IMR-90 (cell line): ENCODE data around the gene GRID1. TPM values are rescaled to one million over a fixed set of nuclear protein-coding genes. Genes with fewer than 3 reads are reported as not detected.

Source experiments
- ATAC-seq: fragments of 200-7000 bp; cut with Tn5 transposase; 2 replicates; pipeline ENCODE4 v1.9.1; 2020; ENCODE audit warnings: low read depth, mild to moderate bottlenecking, moderate library complexity
- BruUV-seq: library from RNA; stranded (reverse); fragments of 400-500 nt; replicated peaks from 2 replicates; lab custom pipeline; 2021; lab: Mats Ljungman, UMichigan
- CTCF ChIA-PET: fragments of 300-600 bp; formaldehyde crosslinking; extraction: SDS; loops from one replicate; lab custom pipeline; 2021; ENCODE audit warnings: antibody characterized with exemption; lab: Yijun Ruan, JAX
- POLR2A ChIA-PET: fragments of 300-600 bp; sonication (Branson Sonifier 250); formaldehyde crosslinking; loops from one replicate; lab custom pipeline; 2022; ENCODE audit warnings: antibody characterized with exemption; ENCODE audit not compliant: unreplicated experiment; lab: Charles Lee
- DNase-seq: peaks from one replicate; pipeline ENCODE4 v3.0.0; 2013
- H2AFZ ChIP-seq: replicated peaks from 2 replicates; pipeline ENCODE3; 2013; ENCODE audit warnings: low read length, mild to moderate bottlenecking; ENCODE audit not compliant: poor library complexity
- H2AK5ac ChIP-seq: 2 replicates; pipeline ENCODE4 v1.6.1; 2013; ENCODE audit warnings: low read depth, low read length, inconsistent platforms
- H2AK9ac ChIP-seq: replicated peaks from 2 replicates; pipeline ENCODE3; 2013; ENCODE audit warnings: mild to moderate bottlenecking, low read depth, low read length, moderate library complexity; ENCODE audit not compliant: poor library complexity
- H2BK120ac ChIP-seq: 2 replicates; pipeline ENCODE4 v1.6.1; 2013; ENCODE audit warnings: low read depth, low read length, inconsistent platforms
- H2BK15ac ChIP-seq: 3 replicates; pipeline ENCODE4 v1.6.1; 2013; ENCODE audit warnings: low read depth, low read length, inconsistent platforms
- H2BK20ac ChIP-seq: 2 replicates; pipeline ENCODE4 v1.6.1; 2013; ENCODE audit warnings: low read depth, mild to moderate bottlenecking, inconsistent platforms, low read length, moderate library complexity
- H2BK5ac ChIP-seq: 2 replicates; pipeline ENCODE4 v1.6.1; 2013; ENCODE audit warnings: mild to moderate bottlenecking, low read depth, low read length, inconsistent platforms; ENCODE audit not compliant: poor library complexity, severe bottlenecking
- H3K14ac ChIP-seq: replicated peaks from 2 replicates; pipeline ENCODE4 v1.6.1; 2013; ENCODE audit warnings: low read depth, low read length, inconsistent platforms
- H3K18ac ChIP-seq: 2 replicates; pipeline ENCODE4 v1.6.1; 2013; ENCODE audit warnings: low read depth, low read length, control low read depth
- H3K23ac ChIP-seq: 2 replicates; pipeline ENCODE4 v1.6.1; 2013; ENCODE audit warnings: low read depth, low read length, inconsistent platforms
- H3K27ac ChIP-seq: 2 replicates; pipeline ENCODE4 v1.5.1; 2013; ENCODE audit warnings: mild to moderate bottlenecking, control low read depth, low read length; ENCODE audit not compliant: insufficient read depth
- H3K27me3 ChIP-seq: 2 replicates; pipeline ENCODE4 v1.6.1; 2013; ENCODE audit warnings: low read length; ENCODE audit not compliant: control insufficient read depth, insufficient read depth
- H3K36me3 ChIP-seq: 2 replicates; pipeline ENCODE4 v1.6.1; 2013; ENCODE audit warnings: low read length, mixed read lengths; ENCODE audit not compliant: control insufficient read depth, insufficient read depth
- H3K4ac ChIP-seq: 2 replicates; pipeline ENCODE4 v1.6.1; 2013; ENCODE audit warnings: low read depth, low read length, inconsistent platforms
- H3K4me1 ChIP-seq: 2 replicates; pipeline ENCODE4 v1.6.1; 2013; ENCODE audit warnings: low read length, mixed read lengths; ENCODE audit not compliant: control insufficient read depth, insufficient read depth
- H3K4me2 ChIP-seq: 2 replicates; pipeline ENCODE4 v1.6.1; 2013; ENCODE audit warnings: low read depth, mild to moderate bottlenecking, control low read depth, low read length, moderate library complexity
- H3K4me3 ChIP-seq: 2 replicates; pipeline ENCODE4 v1.5.1; 2013; ENCODE audit warnings: low read depth, mild to moderate bottlenecking, control low read depth, low read length, moderate library complexity; ENCODE audit not compliant: insufficient read depth
- H3K56ac ChIP-seq: 2 replicates; pipeline ENCODE4 v1.6.1; 2013; ENCODE audit warnings: low read length, inconsistent platforms; ENCODE audit not compliant: insufficient read depth; ENCODE audit errors: extremely low read depth
- H3K79me1 ChIP-seq, 2 experiments: 2 replicates each; pipeline ENCODE4 v1.6.1; 2013; ENCODE audit warnings: low read length in 2 of 2, inconsistent platforms in 1 of 2, low read depth in 1 of 2
- H3K9ac ChIP-seq: 2 replicates; pipeline ENCODE4 v1.6.1; 2013; ENCODE audit warnings: low read depth, low read length, control low read depth
- H3K9me1 ChIP-seq: 2 replicates; pipeline ENCODE4 v1.6.1; 2013; ENCODE audit warnings: low read length, inconsistent platforms; ENCODE audit not compliant: insufficient read depth
- H3K9me3 ChIP-seq: 2 replicates; pipeline ENCODE4 v1.6.1; 2013; ENCODE audit warnings: low read length; ENCODE audit not compliant: control insufficient read depth, insufficient read depth
- H4K20me1 ChIP-seq: 2 replicates; pipeline ENCODE4 v1.6.1; 2013; ENCODE audit warnings: low read length, inconsistent platforms; ENCODE audit not compliant: insufficient read depth
- H4K5ac ChIP-seq: 2 replicates; pipeline ENCODE4 v1.6.1; 2013; ENCODE audit warnings: mild to moderate bottlenecking, low read depth, low read length, control low read depth
- H4K8ac ChIP-seq, 2 experiments: 2 replicates each; pipeline ENCODE4 v1.6.1; 2013; ENCODE audit warnings: low read depth in 2 of 2, low read length in 2 of 2, control low read depth in 1 of 2, inconsistent platforms in 1 of 2
- H4K91ac ChIP-seq: 2 replicates; pipeline ENCODE4 v1.6.1; 2013; ENCODE audit warnings: low read depth, low read length, inconsistent platforms; ENCODE audit not compliant: insufficient read depth
- CEBPB ChIP-seq: IDR thresholded peaks from 2 replicates; pipeline ENCODE4 v1.6.1; 2012; ENCODE audit warnings: low read depth, low read length, improper control_type of control experiment
- MXI1 ChIP-seq: IDR thresholded peaks from 2 replicates; pipeline ENCODE4 v1.6.1; 2012; ENCODE audit warnings: low read depth, mild to moderate bottlenecking, low read length, moderate library complexity, borderline replicate concordance
- NFE2L2 ChIP-seq: fragments of 150-350 bp; IDR thresholded peaks from 2 replicates; pipeline ENCODE4 v1.6.1; 2016; ENCODE audit warnings: low read depth, mild to moderate bottlenecking, low read length
- RFX5 ChIP-seq: IDR thresholded peaks from 2 replicates; pipeline ENCODE4 v1.8.0; 2012; ENCODE audit warnings: low read depth, mild to moderate bottlenecking, low read length, moderate library complexity
- SMC3 ChIP-seq: fragments of 150-350 bp; IDR thresholded peaks from 2 replicates; pipeline ENCODE4 v1.6.1; 2016; ENCODE audit warnings: low read depth, mild to moderate bottlenecking, antibody characterized with exemption, low read length, moderate library complexity
- USF2 ChIP-seq: fragments of 150-350 bp; IDR thresholded peaks from 2 replicates; pipeline ENCODE4 v1.6.1; 2017; ENCODE audit warnings: mild to moderate bottlenecking, antibody characterized with exemption, low read length, low read depth
- WGBS, 2 experiments: methylation state at CpG; one replicate each; pipeline versions ENCODE4 v1.1.5 to v1.1.7; 2013; ENCODE audit warnings: missing lambda C conversion rate in 2 of 2; ENCODE audit not compliant: insufficient read length in 1 of 2; ENCODE audit errors: extremely low coverage in 2 of 2; 5-methylcytosine and 5-hydroxymethylcytosine counted together
- dilution Hi-C: fragments of 300-500 bp; cut with HindIII; formaldehyde crosslinking; loops from one replicate; pipeline ENCODE4 v1.14.3; 2018; ENCODE audit warnings: low sequenced_read_pairs; ENCODE audit not compliant: unreplicated experiment
- in situ Hi-C: fragments of 300-500 bp; cut with MboI; formaldehyde crosslinking; loops from 3 replicates; pipeline ENCODE4 v1.14.3; 2019; ENCODE audit warnings: low sequenced_read_pairs, inconsistent platforms, mixed read lengths
- intact Hi-C: fragments of 100-400 bp; cut with micrococcal nuclease; formaldehyde crosslinking; loops from 2 replicates; pipeline ENCODE4 v1.10.0; 2022
- polyA plus RNA-seq, 3 experiments: library from polyadenylated mRNA; depleted of rRNA; stranded (reverse); fragments of >200 nt; gene quantifications; 2 replicates each; pipeline ENCODE4 v1.2.3, GENCODE V29; 2012; ENCODE audit warnings: low replicate concordance in 1 of 3
- total RNA-seq: library from RNA; depleted of rRNA; stranded (reverse); fragments of >200 nt; gene quantifications from 2 replicates; pipeline ENCODE4 v1.2.3, GENCODE V29; 2012

GRID1 gene
- total and polyA plus RNA-seq, 2 of the 4 experiments (the other 2 are of a cell fraction): not detected

GRCh38 chr10:86013568-86013967, 353.0 kb downstream of the GRID1 start:
- Histone ChIP-seq H3K9me3 (peaks cover 4% of the 10 kb centered on the region; the same call in 1 of the 2 replicates), H3K27me3 (no peaks in the 10 kb centered on the region), H3K23ac (no peak overlapping the region), H2AK5ac (no peak overlapping the region), H2BK20ac (no peak overlapping the region), H3K27ac (no peak overlapping the region), H2BK5ac (no peak overlapping the region), H4K20me1 (no peaks in the 10 kb centered on the region), H3K4me3 (no peak overlapping the region), H3K4me2 (no peak overlapping the region), H3K4me1 (no peaks in the 10 kb centered on the region), H2AK9ac (no peak overlapping the region), H4K8ac (no peak overlapping the region), H2BK15ac (no peak overlapping the region), H3K36me3 (no peaks in the 10 kb centered on the region), H3K18ac (no peak overlapping the region), H2BK120ac (no peak overlapping the region), H3K9me1 (no peaks in the 10 kb centered on the region), H4K5ac (no peak overlapping the region), H3K4ac (no peak overlapping the region), H3K79me1 (no peaks in the 10 kb centered on the region), H3K14ac (no peak overlapping the region), H2AFZ (no peak overlapping the region), H4K91ac (no peak overlapping the region), H3K56ac (no peak overlapping the region), H3K9ac (no peak overlapping the region)
- no CpG with 5 or more reads among the region's 2 CpGs for WGBS, 2 experiments
- in situ Hi-C loops (no loop called here), dilution Hi-C loops (no loop called here), intact Hi-C loops (no loop called here)
- ChIA-PET CTCF (no interaction called here), POLR2A (no interaction called here)
- ATAC-seq: no peak
- DNase-seq: no peak
- TF ChIP-seq SMC3: no peak
- TF ChIP-seq USF2: no peak
- TF ChIP-seq NFE2L2: no peak
- TF ChIP-seq MXI1: no peak
- no peak for TF ChIP-seq RFX5
- no peak for TF ChIP-seq CEBPB
- no TSS peak for BruUV-seq
